Thymus (tissue), 11 donors: Measurements from ENCODE around the gene HSPBP1. TPM values are rescaled to one million over a fixed set of nuclear protein-coding genes. Genes with fewer than 3 reads are reported as not detected.
A peak's percentile ranks its signal among the peaks of the same experiment; 100 is the strongest.

Experiments used
- DNase-seq, 9 donors: peaks; one replicate each; pipeline ENCODE4 v3.0.0-alpha.2; 2013; ENCODE audit warnings: low spot score in 9 of 9, low read depth in 6 of 9, missing footprints in 1 of 9
- H3K27ac ChIP-seq, 2 donors: one replicate each; pipeline ENCODE4 v1.5.1; 2013; ENCODE audit warnings: control low read depth in 1 of 2, low read depth in 1 of 2, low read length in 1 of 2, mild to moderate bottlenecking in 1 of 2, moderate library complexity in 1 of 2
- H3K27me3 ChIP-seq, 2 donors: one replicate each; pipeline ENCODE4 v1.5.1; 2013; ENCODE audit warnings: low read length in 1 of 2; ENCODE audit not compliant: control insufficient read depth in 2 of 2, insufficient read depth in 1 of 2
- H3K36me3 ChIP-seq, 2 donors: one replicate each; pipeline ENCODE4 v1.5.1; 2013; ENCODE audit warnings: low read length in 1 of 2, mild to moderate bottlenecking in 1 of 2, moderate library complexity in 1 of 2; ENCODE audit not compliant: control insufficient read depth in 2 of 2, insufficient read depth in 2 of 2
- H3K4me1 ChIP-seq, 2 donors: one replicate each; pipeline ENCODE4 v1.5.1; 2013; ENCODE audit warnings: low read length in 2 of 2; ENCODE audit not compliant: control insufficient read depth in 2 of 2, insufficient read depth in 2 of 2
- H3K4me3 ChIP-seq, 2 donors: one replicate each; pipeline ENCODE4 v1.5.1; 2013; ENCODE audit warnings: low read length in 2 of 2, control low read depth in 1 of 2, mild to moderate bottlenecking in 1 of 2
- H3K9me3 ChIP-seq, 2 donors: one replicate each; pipeline ENCODE4 v1.5.1; 2013; ENCODE audit warnings: low read length in 1 of 2, mild to moderate bottlenecking in 1 of 2; ENCODE audit not compliant: control insufficient read depth in 2 of 2, insufficient read depth in 1 of 2
- WGBS: extraction: QIAGEN DNeasy Blood & Tissue Kit; methylation state at CpG from one replicate; pipeline ENCODE4 v1.1.7; 2013; 5-methylcytosine and 5-hydroxymethylcytosine counted together
- polyA plus RNA-seq: library from polyadenylated mRNA; stranded (reverse); fragments of 200-250 nt; gene quantifications from one replicate; pipeline ENCODE4 v1.2.3, GENCODE V29; 2013
- total RNA-seq: library from RNA; stranded (reverse); fragments of 120-200 nt; gene quantifications from one replicate; pipeline ENCODE4 v1.2.4, GENCODE V29; 2013
- donor health status: healthy.

HSPBP1 gene
- total and polyA plus RNA-seq, 2 donors, result 16.4 to 21.8 TPM

DNA sequence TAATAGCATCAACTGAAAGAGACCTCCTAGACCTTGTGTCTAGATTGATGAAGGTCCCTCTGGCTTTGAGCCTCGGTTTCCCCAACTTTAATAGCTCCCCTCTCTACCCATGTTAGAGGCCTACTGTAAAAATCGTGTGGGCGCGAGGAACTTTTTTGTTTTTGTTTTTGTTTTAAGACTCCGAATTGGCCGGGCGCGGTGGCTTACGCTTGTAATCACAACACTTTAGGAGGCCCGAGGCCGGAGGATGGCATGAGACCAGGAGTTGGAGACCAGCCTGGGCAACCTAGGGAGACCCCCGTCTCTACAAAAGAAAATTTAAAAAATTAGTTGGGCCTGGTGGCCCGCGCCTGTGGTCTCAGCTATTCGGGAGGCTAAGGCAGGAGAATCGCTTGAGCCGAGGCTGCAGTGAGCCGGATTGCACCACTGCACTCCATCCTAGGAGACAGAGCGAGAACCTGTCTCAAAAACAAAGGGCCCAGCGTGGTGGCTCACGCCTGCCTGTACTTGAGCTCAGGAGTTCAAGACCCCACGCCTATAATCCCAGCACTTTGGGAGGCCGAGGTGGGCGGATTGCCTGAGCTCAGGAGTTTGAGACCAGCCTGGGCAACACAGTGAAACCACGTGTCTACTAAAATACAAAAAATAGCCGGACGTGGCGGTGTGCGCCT lies 20.2 kb downstream of the HSPBP1 start:
- peak overlapping the region; percentile 95 to 98 for H3K27ac ChIP-seq
- H3K4me1 ChIP-seq, result peaks cover 30 to 43% of the 10 kb centered on the region in 2 donors
- no peaks in the 10 kb centered on the region for H3K27me3 ChIP-seq
- H3K9me3 ChIP-seq, result no peaks in the 10 kb centered on the region
- WGBS, result 60% methylated on average over 29 of the region's 29 CpGs
- H3K36me3 ChIP-seq, result peaks cover 3 to 9% of the 10 kb centered on the region in 2 donors
- H3K4me3 ChIP-seq, result peak overlapping the region; percentile 88 to 92
- DNase-seq, result peak in 1 of 9 donors; percentile 45

DNA sequence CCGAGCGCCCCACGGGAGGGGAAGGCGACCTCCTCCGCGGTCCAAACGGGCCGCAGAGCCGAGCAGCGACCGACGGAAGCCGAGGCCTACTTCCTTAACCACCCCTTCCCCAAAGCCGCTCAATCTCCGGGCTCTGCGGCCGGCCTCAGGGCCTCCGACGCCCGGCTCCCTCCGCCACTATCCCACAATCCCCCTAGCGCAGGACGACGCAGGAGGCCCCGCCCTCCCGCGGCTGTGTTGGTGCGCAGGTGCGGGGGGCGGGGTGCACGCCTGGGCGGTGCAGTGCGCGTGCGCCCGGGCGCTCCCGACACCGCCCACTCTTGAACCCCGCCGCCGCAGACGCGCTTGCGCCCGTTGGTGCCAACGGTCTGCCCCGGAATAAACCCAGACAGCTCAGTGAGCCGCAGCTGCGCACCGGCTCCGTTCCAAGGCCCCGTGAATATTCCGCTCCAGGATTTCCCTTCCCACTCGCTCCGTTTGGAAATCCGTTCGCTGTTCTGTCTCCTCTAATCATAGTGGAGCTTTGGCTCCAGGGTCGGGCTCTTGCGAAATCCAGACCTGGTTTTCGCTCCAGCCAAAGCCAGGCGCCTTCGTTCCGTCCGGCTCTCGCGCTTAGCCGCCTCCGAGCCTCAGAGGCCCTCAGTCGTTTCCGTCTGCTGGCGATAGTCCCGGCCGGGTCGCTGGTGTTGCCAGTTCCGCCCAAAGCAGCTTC lies 20.9 kb downstream of the HSPBP1 start, which contains the start of gene PPP6R1:
Gene PPP6R1, minus strand, starts transcription at position 190 of the 712 bp plus-strand sequence. CDS start 11,914 bp downstream, outside the sequence.
- Histone ChIP-seq H3K4me3 (peak within 1 kb of the TSS; percentile 88 to 92), H3K27me3 (no peaks in the 10 kb centered on the region), H3K36me3 (peaks cover 3 to 9% of the 10 kb centered on the region in 2 donors), H3K4me1 (peaks cover 32 to 50% of the 10 kb centered on the region in 2 donors), H3K9me3 (no peaks in the 10 kb centered on the region), H3K27ac (peak within 1 kb of the TSS; percentile 95 to 99)
- peak; percentile 96 to 99 (median 98) for DNase-seq
- WGBS, result under 1% methylated on average over 76 of the region's 76 CpGs

DNA sequence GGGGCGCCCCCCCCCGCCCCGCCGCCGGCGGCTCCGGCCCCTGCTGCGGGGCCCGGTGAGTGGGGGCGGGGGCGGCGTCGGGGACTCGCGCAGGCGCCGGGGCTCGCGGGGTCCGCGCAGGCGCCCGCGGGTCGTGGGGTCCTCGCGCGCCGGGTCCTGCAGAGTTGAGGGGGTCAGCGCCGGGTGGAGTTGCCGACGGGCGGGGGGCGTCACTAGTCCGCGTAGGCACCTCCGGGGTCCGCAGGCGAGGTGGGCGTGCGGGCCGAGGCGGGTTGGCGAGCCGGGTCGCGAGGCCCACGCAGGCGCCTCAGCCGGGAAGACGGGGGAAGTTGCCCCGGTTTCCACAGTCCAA lies 21.5 kb downstream of the HSPBP1 start:
- peaks cover 32 to 55% of the 10 kb centered on the region in 2 donors for H3K4me1 ChIP-seq
- H3K9me3 ChIP-seq, result no peaks in the 10 kb centered on the region
- peak overlapping the region; percentile 95 to 98 for H3K27ac ChIP-seq
- H3K4me3 ChIP-seq, result peak overlapping the region; percentile 88 to 92
- peak in 1 of 9 donors; percentile 33 for DNase-seq
- no peaks in the 10 kb centered on the region for H3K27me3 ChIP-seq
- under 1% methylated on average over 53 of the region's 53 CpGs for WGBS
- peaks cover 3 to 9% of the 10 kb centered on the region in 2 donors for H3K36me3 ChIP-seq

DNA sequence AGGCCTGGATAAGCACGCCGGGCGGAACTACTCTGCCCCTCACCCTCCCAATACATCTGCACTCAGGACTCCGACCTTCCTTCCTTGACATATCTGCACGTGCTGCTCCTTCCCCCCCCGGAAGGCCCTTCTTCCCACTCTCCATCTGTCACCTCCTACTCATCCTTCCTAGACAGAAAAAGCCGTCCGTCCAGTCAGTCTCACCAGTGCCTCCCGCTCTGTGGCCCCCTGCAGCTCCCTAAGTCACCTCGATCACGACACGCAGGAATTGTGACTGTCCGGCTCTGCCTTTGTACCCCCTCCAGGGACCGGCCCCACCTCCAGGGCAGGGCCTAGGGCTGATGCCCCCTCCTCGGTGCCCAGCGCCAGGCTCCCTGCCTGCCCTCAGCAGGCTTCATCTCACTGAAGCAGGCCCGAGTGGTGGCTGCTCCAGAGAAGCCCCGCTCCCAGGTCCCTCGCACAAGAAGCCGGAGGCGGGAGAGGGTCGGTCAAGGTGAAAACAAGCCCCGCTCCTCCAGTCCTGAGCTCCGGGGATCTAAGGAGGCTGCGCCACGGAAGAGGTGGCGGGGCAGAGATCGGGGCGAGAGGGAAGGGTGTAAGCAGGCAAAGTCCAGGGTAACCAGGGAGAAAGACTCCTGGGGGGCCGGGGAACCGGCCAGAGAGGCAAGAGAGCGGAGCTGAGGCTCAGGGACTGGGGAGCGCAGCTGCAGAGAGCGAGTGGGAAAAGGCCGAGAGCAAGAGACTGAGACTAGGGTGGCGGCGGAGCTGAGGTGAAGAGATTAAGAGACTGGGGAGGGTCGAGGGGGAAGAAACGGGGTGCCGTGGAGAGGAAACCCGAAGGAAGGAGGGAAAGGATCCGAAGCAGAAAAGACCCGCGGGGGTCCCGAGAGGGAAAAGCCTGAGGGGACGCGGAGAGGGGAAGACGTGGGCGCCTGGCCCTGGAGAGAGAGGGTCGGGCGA lies 22.2 kb downstream of the HSPBP1 start:
- DNase-seq, result peak in 3 of 9 donors; percentile 26 to 64 (median 28)
- WGBS, result under 1% methylated on average over 51 of the region's 51 CpGs
- peaks cover 6 to 16% of the 10 kb centered on the region in 2 donors for H3K36me3 ChIP-seq
- H3K27ac ChIP-seq, result peak overlapping the region; percentile 95 to 99
- H3K4me3 ChIP-seq, result peak overlapping the region; percentile 82 to 92
- peaks cover 38 to 62% of the 10 kb centered on the region in 2 donors for H3K4me1 ChIP-seq
- no peaks in the 10 kb centered on the region for H3K9me3 ChIP-seq
- H3K27me3 ChIP-seq, result no peaks in the 10 kb centered on the region

DNA sequence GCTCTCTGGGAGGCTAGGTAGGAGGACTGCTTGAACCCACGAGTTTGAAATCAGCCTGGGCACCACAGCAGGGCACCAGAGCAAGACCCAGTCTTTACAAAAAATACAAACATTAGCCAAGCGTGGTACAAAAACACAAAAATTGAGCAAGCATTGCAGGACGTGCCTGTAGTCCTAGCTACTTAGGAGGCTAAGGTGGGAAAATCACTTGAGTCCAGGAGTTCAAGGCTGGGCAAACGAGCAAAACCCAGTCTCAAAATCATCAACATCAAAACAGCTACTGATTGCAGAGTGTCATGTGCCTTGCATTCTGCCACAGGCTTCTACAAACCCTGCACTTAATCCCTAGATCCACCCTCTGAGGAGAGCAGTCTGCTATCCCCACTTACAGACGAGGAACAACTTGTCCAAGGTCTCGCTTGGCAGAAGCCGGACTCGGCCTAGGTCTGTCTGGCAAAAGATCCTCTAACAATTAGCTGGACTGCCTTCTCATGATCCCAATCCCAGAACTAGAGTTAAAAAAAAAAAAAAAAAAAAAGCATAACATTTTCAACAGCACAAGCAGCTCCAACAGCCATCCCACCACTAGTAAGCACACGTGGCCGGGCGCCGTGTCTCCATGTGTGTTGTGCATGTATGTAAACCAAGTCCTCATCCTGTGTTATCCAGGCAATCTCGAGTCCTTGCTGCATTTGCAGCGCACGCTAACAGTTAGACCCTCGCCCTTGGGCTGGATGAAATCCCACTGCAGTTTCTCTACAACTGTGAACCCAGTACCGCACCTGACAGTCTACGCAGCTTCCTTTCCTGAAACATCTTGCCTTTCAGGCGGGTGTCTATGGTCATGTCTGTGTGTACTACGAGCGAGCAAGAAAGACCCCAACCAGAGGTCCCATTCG lies 23.1 kb downstream of the HSPBP1 start:
- Histone ChIP-seq H3K36me3 (peaks cover 4 to 18% of the 10 kb centered on the region in 2 donors), H3K4me3 (peak overlapping the region; percentile 82 to 92), H3K27me3 (no peaks in the 10 kb centered on the region), H3K27ac (peak overlapping the region; percentile 64 to 99), H3K9me3 (no peaks in the 10 kb centered on the region), H3K4me1 (peaks cover 47 to 72% of the 10 kb centered on the region in 2 donors)
- 29% methylated on average over 22 of the region's 22 CpGs for WGBS
- DNase-seq, result peak in 2 of 9 donors; percentile 30 to 44

DNA sequence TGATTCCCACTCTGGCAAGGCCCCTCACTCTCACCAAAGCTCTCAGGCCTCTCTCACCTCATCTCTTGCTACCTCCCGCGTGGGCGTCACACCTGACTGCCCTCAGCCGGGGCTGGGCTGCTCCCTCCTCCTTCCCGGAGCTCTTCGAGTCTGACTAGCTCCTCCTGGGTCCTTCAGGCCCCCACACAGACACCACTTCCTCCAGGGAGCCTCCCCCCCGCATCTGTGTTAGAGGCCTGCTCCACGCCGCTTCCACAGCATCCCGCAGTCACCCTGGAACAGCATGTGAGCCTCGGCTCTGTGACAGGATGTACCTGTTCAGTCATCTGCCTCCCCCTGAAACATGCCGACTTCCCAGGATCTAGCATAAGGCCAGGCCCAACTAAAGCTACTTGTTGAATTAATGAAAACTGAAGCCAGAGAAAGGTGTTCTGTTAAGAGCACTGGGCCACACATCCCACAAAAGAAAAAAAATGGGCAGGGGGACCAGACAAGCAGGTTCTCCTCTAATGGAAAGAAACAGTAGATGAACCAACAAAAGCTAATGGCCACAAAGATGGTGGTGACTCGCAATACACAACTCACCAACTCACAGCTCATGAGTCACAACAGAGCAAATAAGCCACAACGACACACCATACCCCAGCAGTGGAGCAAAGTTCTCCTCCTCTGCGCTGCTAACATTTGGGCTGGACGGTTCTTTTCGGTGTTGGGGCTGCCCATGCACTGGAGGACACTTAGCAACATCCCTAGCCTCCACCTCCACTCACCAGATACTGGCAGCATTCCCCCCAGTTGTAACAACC lies 24.1 kb downstream of the HSPBP1 start:
- DNase-seq, result peak in 5 of 9 donors; percentile 32 to 67 (median 35)
- H3K4me1 ChIP-seq, result peaks cover 57 to 82% of the 10 kb centered on the region in 2 donors
- H3K27ac ChIP-seq, result peak overlapping the region; percentile 99
- peaks cover 7 to 27% of the 10 kb centered on the region in 2 donors for H3K36me3 ChIP-seq
- H3K27me3 ChIP-seq, result no peaks in the 10 kb centered on the region
- WGBS, result 23% methylated on average over 17 of the region's 17 CpGs
- H3K4me3 ChIP-seq, result peak overlapping the region; percentile 82 to 92
- H3K9me3 ChIP-seq, result no peaks in the 10 kb centered on the region

DNA sequence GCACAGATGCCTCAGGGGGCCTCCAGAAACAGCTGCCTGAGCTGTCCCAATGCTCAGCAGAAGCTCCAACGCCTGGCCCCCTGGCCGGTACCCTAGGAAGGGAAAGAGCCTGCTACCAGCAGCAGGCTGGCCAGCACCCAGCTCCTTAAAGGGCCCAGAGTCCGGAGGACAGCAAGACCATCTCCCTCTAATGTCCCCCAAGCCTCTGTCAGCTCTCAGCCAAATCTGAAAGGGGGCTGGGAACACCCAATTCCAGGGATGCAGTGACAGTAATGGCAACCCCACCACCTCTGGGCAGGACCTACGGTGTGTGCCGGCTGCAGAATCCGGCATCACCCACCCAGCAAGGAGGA lies 25.3 kb downstream of the HSPBP1 start:
- DNase-seq, result no peak
- peaks cover 49 to 71% of the 10 kb centered on the region in 2 donors for H3K4me1 ChIP-seq
- H3K27me3 ChIP-seq, result no peaks in the 10 kb centered on the region
- H3K9me3 ChIP-seq, result no peaks in the 10 kb centered on the region
- H3K36me3 ChIP-seq, result peaks cover 17 to 39% of the 10 kb centered on the region in 2 donors
- H3K27ac ChIP-seq, result peak overlapping the region; percentile 99
- peak overlapping the region; percentile 82 to 92 for H3K4me3 ChIP-seq
- 3% methylated on average over 6 of the region's 6 CpGs for WGBS
